GM18868 (cell line): ENCODE measurements around the gene NUDT8.

Source experiments
- ATAC-seq: cut with Tn5 transposase; IDR thresholded peaks from one replicate; pipeline ENCODE4 v1.9.1; 2021; ENCODE audit warnings: mild to moderate bottlenecking, moderate library complexity; ENCODE audit not compliant: unreplicated experiment

The NUDT8 gene

DNA sequence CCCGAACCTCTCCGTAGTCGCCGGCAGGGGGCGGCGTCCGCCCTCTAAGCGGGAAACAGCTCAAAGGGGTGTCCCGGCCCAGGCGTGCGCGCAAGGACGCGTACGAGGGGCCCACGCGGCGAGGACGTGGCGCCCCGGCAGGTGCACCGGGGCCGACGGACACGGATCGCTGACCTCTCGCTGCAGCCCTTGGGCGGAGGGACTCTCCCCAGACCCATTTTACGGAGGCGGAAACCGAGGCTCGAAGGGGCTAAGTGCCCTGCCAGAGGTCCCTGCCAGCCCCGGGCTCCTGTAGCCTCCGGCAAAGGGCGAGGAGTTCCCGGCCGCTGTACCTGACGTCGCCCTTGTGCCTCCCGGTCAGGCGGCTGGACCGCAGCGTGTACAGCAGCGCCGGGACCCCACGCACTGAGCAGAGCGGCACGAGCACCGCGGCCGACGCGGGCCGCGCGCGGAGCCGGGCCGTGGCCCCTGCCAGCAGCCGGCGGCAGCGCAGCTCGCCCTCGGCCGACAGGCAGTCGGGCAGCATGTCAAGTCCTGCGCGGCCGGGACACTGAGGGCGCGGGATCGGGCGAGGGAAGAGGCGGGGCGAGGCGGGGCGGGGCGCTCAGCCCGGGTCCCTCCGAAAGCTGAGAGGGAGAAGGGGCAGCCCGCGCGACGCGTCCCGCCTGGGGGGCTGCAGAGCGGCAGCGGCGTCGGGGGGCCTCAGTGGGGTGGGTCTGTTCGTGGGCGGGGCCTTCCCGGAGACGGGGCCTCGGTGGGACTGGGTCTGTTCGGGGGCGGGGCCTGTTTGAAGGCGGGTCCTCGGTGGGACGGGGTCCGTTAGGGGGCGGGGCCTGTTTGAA, at the start of gene NUDT8:
Gene NUDT8, minus strand, starts transcription at position 552 of the 842 bp plus-strand sequence. Its CDS starts 26 bp downstream, at position 526.
- ATAC-seq: peak; percentile 43

DNA sequence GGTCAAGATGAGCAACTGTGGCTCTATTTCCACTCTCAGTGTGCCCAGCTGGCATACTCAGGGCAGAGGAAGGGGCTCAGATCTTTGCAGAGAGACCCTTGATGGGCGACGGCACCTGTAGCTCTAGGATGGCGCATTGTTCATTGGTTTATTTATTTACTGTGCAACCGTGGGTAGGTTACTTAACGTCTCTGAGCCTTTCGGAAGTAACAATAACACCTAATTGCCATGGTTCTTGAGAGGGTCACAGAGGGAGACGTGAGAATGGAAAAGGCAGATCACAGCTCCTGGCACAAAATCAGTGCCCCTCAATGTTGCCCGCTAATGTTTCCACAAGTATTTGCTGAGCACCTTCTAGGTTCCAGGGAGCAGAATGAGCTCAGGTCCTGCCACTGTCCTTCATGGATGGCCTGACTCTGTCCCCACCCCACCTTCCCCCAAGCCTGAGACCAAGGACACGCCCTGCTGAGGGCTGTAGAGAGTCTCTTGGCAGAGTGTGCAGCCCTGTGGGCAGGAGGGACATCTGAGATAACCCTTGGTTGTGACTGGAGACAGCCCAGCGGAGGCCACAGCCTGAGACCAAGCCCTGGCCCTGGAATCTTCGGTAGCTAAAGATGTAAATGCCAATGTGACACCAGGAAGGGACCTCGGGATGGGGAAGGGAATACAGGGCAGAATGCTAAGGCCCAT, 45.5 kb upstream of the NUDT8 start:
- no peak for ATAC-seq

- ATAC-seq: no peak
These were observed 44.7 kb upstream of the NUDT8 start, which contains the start of gene ALDH3B2 for GRCh38 chr11:67674442-67674871. TSS of gene ALDH3B2 (minus strand) at chr11:67674623. CDS start at chr11:67666935, 7,688 bp downstream.

GRCh38 chr11:67673902-67674301, 44.2 kb upstream of the NUDT8 start:
- ATAC-seq: no peak

- no peak for ATAC-seq
These were observed 43.6 kb upstream of the NUDT8 start for GRCh38 chr11:67673358-67673757.

- no peak for ATAC-seq
These were observed 41.4 kb upstream of the NUDT8 start for GRCh38 chr11:67671211-67671520.

DNA sequence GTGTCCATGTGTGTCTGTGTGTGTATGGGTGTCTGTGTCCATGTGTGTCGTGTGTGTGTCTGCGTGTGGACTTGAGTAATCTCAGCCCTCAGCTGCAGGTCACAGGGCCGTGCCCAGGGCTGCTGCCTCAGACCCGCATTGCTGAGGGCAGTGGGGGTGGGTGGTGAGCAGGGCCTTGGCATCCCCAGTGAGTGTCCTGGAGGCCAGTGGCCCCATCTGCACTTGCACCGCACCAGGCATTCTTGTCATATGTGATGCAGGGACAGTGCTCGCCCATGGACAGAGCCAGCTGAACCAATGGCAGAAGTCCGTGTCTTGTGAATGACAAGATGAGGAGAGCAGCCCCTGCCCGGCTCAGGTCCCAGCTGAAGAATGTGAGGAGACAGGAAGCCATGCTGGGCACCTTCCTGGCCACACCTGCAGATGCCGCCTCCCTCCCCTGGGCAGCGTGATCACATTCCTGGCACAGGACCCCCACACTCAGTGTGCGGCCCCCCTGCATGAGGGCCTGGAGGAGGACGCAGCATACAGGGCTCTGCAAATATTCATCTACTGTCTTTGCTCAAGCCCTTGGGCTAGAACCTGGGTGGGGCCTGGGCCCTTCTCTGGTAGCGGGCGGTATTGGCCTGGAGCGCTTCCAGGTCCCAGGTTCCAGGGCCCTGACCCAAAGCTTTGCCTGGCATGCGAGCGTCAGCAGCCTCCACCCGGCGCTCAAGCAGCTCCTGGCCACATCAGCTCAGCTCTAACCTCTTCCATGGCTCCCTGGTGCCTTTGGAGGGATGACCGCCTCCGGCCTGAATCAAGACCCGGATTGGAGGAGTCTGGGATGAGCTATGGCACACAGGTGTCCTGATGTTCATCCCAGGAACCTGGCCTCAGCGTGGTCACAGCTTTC, 40.8 kb upstream of the NUDT8 start:
- no peak for ATAC-seq

DNA sequence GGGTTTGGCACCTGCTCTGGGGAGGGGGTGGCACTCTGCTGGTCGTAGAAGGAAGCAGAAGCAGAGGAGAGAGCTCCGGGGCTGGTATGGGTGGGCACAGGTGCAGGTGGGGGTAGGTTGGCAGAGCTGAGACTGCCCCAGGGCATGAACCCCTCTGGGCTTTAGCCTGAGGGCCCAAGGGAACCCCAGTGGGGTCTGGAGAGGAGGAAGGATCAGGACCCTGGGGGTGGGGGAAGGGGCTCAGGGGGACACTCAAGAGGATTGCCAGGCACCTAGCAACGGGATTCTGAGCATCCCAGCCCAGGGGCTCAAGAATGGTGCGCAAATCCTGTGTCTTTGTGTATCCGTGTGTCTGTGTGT, 38.4 kb upstream of the NUDT8 start:
- no peak for ATAC-seq

GRCh38 chr11:67667490-67668191, 37.9 kb upstream of the NUDT8 start:
- no peak for ATAC-seq

DNA sequence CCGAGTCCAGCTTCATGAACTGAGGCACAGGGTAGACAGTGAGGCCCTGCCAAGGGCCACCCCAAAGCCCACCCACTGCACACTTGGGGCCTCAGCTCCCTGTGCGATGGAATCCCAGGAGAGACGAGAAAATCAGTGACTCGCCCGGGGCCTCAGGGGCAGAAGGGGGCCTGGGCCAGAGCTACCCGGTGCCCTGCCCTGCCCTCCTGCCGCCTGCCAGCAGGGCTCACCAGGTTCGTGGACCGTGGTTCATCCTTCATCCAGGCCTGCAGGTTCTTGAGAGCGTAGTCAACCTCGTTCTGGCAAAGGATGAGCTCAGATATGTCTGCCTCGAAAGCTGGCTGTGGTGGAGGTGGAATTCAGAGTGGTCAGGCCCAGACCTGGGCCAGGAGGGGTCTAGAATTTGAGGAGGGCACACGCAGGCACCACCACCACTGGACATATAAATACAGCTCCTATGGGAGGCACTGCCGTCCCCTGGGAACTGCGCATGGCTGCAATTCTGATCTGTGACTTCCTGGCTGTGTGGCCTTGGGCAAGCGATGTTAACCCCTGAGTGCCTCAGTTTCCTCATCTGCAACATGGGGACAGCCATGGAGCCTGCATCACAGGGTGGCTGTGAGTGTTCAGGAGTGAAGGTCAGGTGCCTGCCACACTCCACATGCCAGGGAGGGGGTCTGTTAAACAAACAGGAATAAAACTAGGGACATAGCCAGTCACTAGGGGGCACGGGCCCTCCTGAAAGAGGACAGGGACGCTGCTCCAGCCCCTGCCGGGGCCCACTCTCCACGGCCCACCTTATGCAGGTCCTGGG, 37.1 kb upstream of the NUDT8 start:
- ATAC-seq: no peak

GRCh38 chr11:67666303-67666645, 36.5 kb upstream of the NUDT8 start:
- no peak for ATAC-seq

DNA sequence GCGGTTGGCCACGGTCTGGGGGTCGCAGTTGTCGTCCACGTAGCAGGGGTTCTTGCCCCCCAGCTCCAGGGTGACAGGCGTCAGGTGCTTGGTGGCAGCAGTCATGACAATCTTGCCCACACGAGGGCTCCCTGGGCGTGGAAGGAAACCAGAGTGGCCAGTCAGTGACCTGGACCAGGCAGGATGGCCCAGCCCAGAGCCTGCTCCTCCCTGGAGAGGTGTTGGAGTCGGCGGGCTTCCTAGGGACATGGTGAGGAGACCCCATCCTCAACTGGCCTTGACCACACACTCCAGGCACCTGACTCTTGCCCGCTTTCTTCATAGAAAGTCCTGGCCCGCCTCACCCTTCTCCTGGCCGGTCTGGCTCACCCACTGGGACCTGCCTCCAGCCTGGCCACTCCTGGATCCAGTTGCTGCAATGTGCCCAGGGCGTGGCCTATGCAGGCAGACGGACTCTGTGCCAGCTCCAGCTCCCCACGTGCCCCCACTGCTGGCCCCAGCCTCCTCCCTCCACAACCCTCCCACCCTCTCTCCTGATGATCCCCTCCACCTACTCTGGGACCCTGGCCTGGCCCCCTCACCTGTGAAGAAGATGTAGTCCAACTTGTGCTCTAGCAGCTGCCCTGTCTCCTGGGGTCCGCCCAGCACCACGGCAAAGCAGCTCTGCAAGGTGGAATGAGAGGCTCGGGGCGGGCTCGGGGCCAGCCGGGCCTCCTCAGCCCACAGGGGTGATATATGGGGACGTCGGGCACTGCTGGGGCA, 36.0 kb upstream of the NUDT8 start:
- ATAC-seq: no peak

DNA sequence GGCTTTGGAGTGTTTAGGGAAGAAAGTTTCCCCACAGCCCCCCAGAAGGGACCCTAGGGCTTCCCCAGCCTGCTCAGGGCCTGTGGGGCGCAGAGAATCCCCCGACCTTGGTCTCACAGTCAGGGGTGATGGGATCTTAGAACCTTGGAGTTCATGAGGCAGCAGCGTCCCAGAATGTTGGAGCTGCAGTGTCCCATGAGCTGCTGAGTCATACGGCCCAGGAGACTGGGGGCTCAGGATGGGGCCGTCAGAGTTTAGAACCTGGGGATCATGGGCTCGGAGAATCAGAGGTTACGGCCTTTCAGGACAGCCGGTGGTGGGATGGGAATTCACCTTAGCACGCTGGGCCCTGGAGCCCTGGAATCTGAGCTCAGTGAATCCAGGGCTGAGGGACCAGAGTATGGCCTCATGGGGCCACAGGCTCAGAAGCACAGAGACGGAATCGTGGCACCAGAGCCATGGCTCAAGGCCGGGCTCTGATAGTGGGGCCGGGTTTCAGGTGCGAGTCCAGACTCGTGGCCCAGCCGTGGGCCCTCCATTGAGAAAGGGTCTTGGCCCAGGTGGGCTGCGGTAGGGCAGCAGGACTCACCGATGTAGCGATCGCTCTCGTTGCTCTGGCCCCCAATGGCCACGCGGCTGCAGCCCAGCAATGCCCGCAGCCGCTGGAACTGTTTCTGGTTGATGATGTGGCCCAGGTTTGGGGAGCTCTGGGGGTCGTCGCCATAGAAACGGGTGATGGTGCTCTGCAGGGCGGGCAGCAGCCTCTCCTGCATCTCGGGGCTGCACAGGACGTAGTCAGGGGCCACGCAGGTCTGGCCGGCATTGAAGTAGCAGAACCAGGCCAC, 35.2 kb upstream of the NUDT8 start:
- ATAC-seq: no peak

- ATAC-seq: no peak
These were observed 34.5 kb upstream of the NUDT8 start for GRCh38 chr11:67664213-67664585.

DNA sequence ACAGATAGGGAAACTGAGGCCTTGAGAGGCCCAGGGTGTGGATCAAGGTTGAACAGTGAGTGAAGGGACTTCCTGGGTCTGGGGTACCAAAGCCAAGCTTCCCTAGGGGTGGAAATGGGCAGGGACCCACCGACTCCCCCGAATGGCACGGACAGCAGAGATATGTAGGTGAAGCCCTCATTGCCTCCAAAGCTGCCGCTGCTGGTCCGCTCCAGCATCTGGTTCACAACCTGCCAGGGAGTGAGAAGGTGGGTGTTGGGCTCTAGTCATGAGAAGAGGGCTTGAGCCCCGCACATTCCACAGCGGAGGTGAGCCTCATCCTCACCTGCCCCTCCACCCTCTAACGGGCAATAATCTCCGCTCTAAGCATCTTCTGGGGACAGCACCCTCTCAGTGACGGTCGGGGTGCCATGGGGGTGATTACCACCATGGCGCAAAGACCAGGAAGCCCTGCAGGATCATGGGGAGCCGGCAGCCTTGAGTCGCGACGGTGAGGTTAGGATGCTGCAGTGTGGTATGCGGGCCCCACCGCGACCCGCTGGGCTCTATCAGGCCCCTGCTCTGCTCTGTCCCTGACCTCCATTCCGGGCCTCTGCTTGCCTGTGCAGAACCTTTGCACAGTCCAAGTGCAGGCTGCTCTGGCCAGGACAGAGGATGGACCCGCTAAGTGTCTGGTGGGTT, 33.9 kb upstream of the NUDT8 start:
- no peak for ATAC-seq

GRCh38 chr11:67662835-67663531, 33.2 kb upstream of the NUDT8 start:
- no peak for ATAC-seq

- ATAC-seq: no peak
These were observed 32.6 kb upstream of the NUDT8 start for GRCh38 chr11:67662142-67662834.
